ENCODE data around the gene MAGI1.

The MAGI1 gene

GRCh38 chr3:65537109-65537508, 501.6 kb downstream of the MAGI1 start:
- H3K27me3 ChIP-seq (ENCODE audit: insufficient read depth, low read length, poor library complexity) = no peaks in the 10 kb centered on the region
- H3K27ac ChIP-seq (ENCODE audit: low read depth, low read length) = no peak overlapping the region
- no peak overlapping the region for H3K9ac ChIP-seq (ENCODE audit: low read length)
- H3K4me2 ChIP-seq (ENCODE audit: low read length) = no peak overlapping the region
- no peaks in the 10 kb centered on the region for H3K4me1 ChIP-seq (ENCODE audit: control insufficient read depth, low read depth, low read length)
- peaks cover 3% of the 10 kb centered on the region for H3K79me1 ChIP-seq (ENCODE audit: low read length)
- no peak overlapping the region for H3K4me3 ChIP-seq (ENCODE audit: low read length)
- H2AK5ac ChIP-seq (ENCODE audit: low read length) = no peak overlapping the region
- H3K23ac ChIP-seq (ENCODE audit: low read length) = no peak overlapping the region
- H2BK5ac ChIP-seq (ENCODE audit: low read length) = no peak overlapping the region
- no peak overlapping the region for H4K5ac ChIP-seq (ENCODE audit: low read length)
- H2BK120ac ChIP-seq (ENCODE audit: low read depth, low read length) = no peak overlapping the region
- H3K4ac ChIP-seq (ENCODE audit: low read depth, low read length) = no peak overlapping the region
- no peak overlapping the region for H4K8ac ChIP-seq (ENCODE audit: low read depth, low read length)
- WGBS (ENCODE audit: extremely low coverage, insufficient coverage, low lambda C conversion rate) = no CpG with 5 or more reads among the region's 3 CpGs
- no peaks in the 10 kb centered on the region for H3K36me3 ChIP-seq (ENCODE audit: control insufficient read depth, insufficient read depth, low read length)
- H3K56ac ChIP-seq (ENCODE audit: low read length) = no peak overlapping the region
- no peak overlapping the region for H3K18ac ChIP-seq (ENCODE audit: low read length)
- H3K79me2 ChIP-seq (ENCODE audit: control insufficient read depth, insufficient read depth, low read length) = peaks cover 8% of the 10 kb centered on the region
- no peak for DNase-seq
- no peak overlapping the region for H2BK15ac ChIP-seq (replicated peaks; ENCODE audit: low read depth)

- Histone ChIP-seq H3K4ac (ENCODE audit: low read depth, low read length) (no peak overlapping the region), H3K4me1 (ENCODE audit: control insufficient read depth, low read depth, low read length) (no peaks in the 10 kb centered on the region), H2BK120ac (ENCODE audit: low read depth, low read length) (no peak overlapping the region), H3K4me2 (ENCODE audit: low read length) (no peak overlapping the region), H3K4me3 (ENCODE audit: low read length) (no peak overlapping the region), H3K23ac (ENCODE audit: low read length) (no peak overlapping the region), H3K36me3 (ENCODE audit: control insufficient read depth, insufficient read depth, low read length) (no peaks in the 10 kb centered on the region), H2BK15ac (replicated peaks; ENCODE audit: low read depth) (no peak overlapping the region), H4K8ac (ENCODE audit: low read depth, low read length) (no peak overlapping the region), H3K79me2 (ENCODE audit: control insufficient read depth, insufficient read depth, low read length) (peaks cover 8% of the 10 kb centered on the region), H4K5ac (ENCODE audit: low read length) (no peak overlapping the region), H3K56ac (ENCODE audit: low read length) (no peak overlapping the region), H3K9ac (ENCODE audit: low read length) (no peak overlapping the region), H3K18ac (ENCODE audit: low read length) (no peak overlapping the region), H2AK5ac (ENCODE audit: low read length) (no peak overlapping the region), H3K27ac (ENCODE audit: low read depth, low read length) (no peak overlapping the region), H3K27me3 (ENCODE audit: insufficient read depth, low read length, poor library complexity) (no peaks in the 10 kb centered on the region), H3K79me1 (ENCODE audit: low read length) (peaks cover 3% of the 10 kb centered on the region), H2BK5ac (ENCODE audit: low read length) (no peak overlapping the region)
- no peak for DNase-seq
- no CpG with 5 or more reads among the region's 2 CpGs for WGBS (ENCODE audit: extremely low coverage, insufficient coverage, low lambda C conversion rate)
Observed at GRCh38 chr3:65535260-65535659, 503.5 kb downstream of the MAGI1 start.

- no peak overlapping the region for H3K56ac ChIP-seq (ENCODE audit: low read length)
- no peak overlapping the region for H3K23ac ChIP-seq (ENCODE audit: low read length)
- H2BK120ac ChIP-seq (ENCODE audit: low read depth, low read length) = no peak overlapping the region
- no CpG with 5 or more reads among the region's 3 CpGs for WGBS (ENCODE audit: extremely low coverage, insufficient coverage, low lambda C conversion rate)
- H3K36me3 ChIP-seq (ENCODE audit: control insufficient read depth, insufficient read depth, low read length) = no peaks in the 10 kb centered on the region
- no peak overlapping the region for H2AK5ac ChIP-seq (ENCODE audit: low read length)
- H3K4me3 ChIP-seq (ENCODE audit: low read length) = no peak overlapping the region
- H3K9ac ChIP-seq (ENCODE audit: low read length) = no peak overlapping the region
- H2BK15ac ChIP-seq (replicated peaks; ENCODE audit: low read depth) = no peak overlapping the region
- no peaks in the 10 kb centered on the region for H3K4me1 ChIP-seq (ENCODE audit: control insufficient read depth, low read depth, low read length)
- no peaks in the 10 kb centered on the region for H3K27me3 ChIP-seq (ENCODE audit: insufficient read depth, low read length, poor library complexity)
- H3K4ac ChIP-seq (ENCODE audit: low read depth, low read length) = no peak overlapping the region
- no peak overlapping the region for H3K4me2 ChIP-seq (ENCODE audit: low read length)
- no peak overlapping the region for H3K27ac ChIP-seq (ENCODE audit: low read depth, low read length)
- no peak for DNase-seq
- H3K18ac ChIP-seq (ENCODE audit: low read length) = no peak overlapping the region
- peaks cover 8% of the 10 kb centered on the region for H3K79me2 ChIP-seq (ENCODE audit: control insufficient read depth, insufficient read depth, low read length)
- H4K5ac ChIP-seq (ENCODE audit: low read length) = no peak overlapping the region
- H2BK5ac ChIP-seq (ENCODE audit: low read length) = no peak overlapping the region
- peaks cover 3% of the 10 kb centered on the region for H3K79me1 ChIP-seq (ENCODE audit: low read length)
- H4K8ac ChIP-seq (ENCODE audit: low read depth, low read length) = no peak overlapping the region
Observed at GRCh38 chr3:65534805-65535204, 503.9 kb downstream of the MAGI1 start.

GRCh38 chr3:65532749-65533148, 506.0 kb downstream of the MAGI1 start:
- H3K4me3 ChIP-seq (ENCODE audit: low read length) = no peak overlapping the region
- no peak overlapping the region for H3K4ac ChIP-seq (ENCODE audit: low read depth, low read length)
- no peak overlapping the region for H3K23ac ChIP-seq (ENCODE audit: low read length)
- H3K79me2 ChIP-seq (ENCODE audit: control insufficient read depth, insufficient read depth, low read length) = no peaks in the 10 kb centered on the region
- no peak overlapping the region for H2BK5ac ChIP-seq (ENCODE audit: low read length)
- no peak overlapping the region for H3K18ac ChIP-seq (ENCODE audit: low read length)
- no CpG with 5 or more reads among the region's 6 CpGs for WGBS (ENCODE audit: extremely low coverage, insufficient coverage, low lambda C conversion rate)
- DNase-seq = no peak
- H3K4me1 ChIP-seq (ENCODE audit: control insufficient read depth, low read depth, low read length) = no peaks in the 10 kb centered on the region
- no peak overlapping the region for H3K9ac ChIP-seq (ENCODE audit: low read length)
- no peak overlapping the region for H3K4me2 ChIP-seq (ENCODE audit: low read length)
- no peak overlapping the region for H4K5ac ChIP-seq (ENCODE audit: low read length)
- no peaks in the 10 kb centered on the region for H3K79me1 ChIP-seq (ENCODE audit: low read length)
- no peak overlapping the region for H3K56ac ChIP-seq (ENCODE audit: low read length)
- H3K27ac ChIP-seq (ENCODE audit: low read depth, low read length) = no peak overlapping the region
- H2BK15ac ChIP-seq (replicated peaks; ENCODE audit: low read depth) = no peak overlapping the region
- no peaks in the 10 kb centered on the region for H3K27me3 ChIP-seq (ENCODE audit: insufficient read depth, low read length, poor library complexity)
- H2AK5ac ChIP-seq (ENCODE audit: low read length) = no peak overlapping the region
- H3K36me3 ChIP-seq (ENCODE audit: control insufficient read depth, insufficient read depth, low read length) = no peaks in the 10 kb centered on the region
- H4K8ac ChIP-seq (ENCODE audit: low read depth, low read length) = no peak overlapping the region
- no peak overlapping the region for H2BK120ac ChIP-seq (ENCODE audit: low read depth, low read length)

- no peak overlapping the region for H3K27ac ChIP-seq (ENCODE audit: low read depth, low read length)
Observed at GRCh38 chr3:65532215-65532614, 506.5 kb downstream of the MAGI1 start.

GRCh38 chr3:65531499-65531898, 507.2 kb downstream of the MAGI1 start:
- no peak overlapping the region for H3K56ac ChIP-seq (ENCODE audit: low read length)
- no peak overlapping the region for H2BK5ac ChIP-seq (ENCODE audit: low read length)
- H4K5ac ChIP-seq (ENCODE audit: low read length) = no peak overlapping the region
- no peak overlapping the region for H3K4ac ChIP-seq (ENCODE audit: low read depth, low read length)
- DNase-seq = no peak
- no peaks in the 10 kb centered on the region for H3K79me1 ChIP-seq (ENCODE audit: low read length)
- no peak overlapping the region for H3K27ac ChIP-seq (ENCODE audit: low read depth, low read length)
- no peak overlapping the region for H2BK15ac ChIP-seq (replicated peaks; ENCODE audit: low read depth)
- no peak overlapping the region for H3K4me3 ChIP-seq (ENCODE audit: low read length)
- H4K8ac ChIP-seq (ENCODE audit: low read depth, low read length) = no peak overlapping the region
- no peak overlapping the region for H3K18ac ChIP-seq (ENCODE audit: low read length)
- H3K4me1 ChIP-seq (ENCODE audit: control insufficient read depth, low read depth, low read length) = no peaks in the 10 kb centered on the region
- WGBS (ENCODE audit: extremely low coverage, insufficient coverage, low lambda C conversion rate) = no CpG with 5 or more reads among the region's 1 CpG
- no peak overlapping the region for H3K9ac ChIP-seq (ENCODE audit: low read length)
- H3K27me3 ChIP-seq (ENCODE audit: insufficient read depth, low read length, poor library complexity) = no peaks in the 10 kb centered on the region
- H2BK120ac ChIP-seq (ENCODE audit: low read depth, low read length) = no peak overlapping the region
- H3K79me2 ChIP-seq (ENCODE audit: control insufficient read depth, insufficient read depth, low read length) = no peaks in the 10 kb centered on the region
- H3K23ac ChIP-seq (ENCODE audit: low read length) = no peak overlapping the region
- H2AK5ac ChIP-seq (ENCODE audit: low read length) = no peak overlapping the region
- no peaks in the 10 kb centered on the region for H3K36me3 ChIP-seq (ENCODE audit: control insufficient read depth, insufficient read depth, low read length)
- no peak overlapping the region for H3K4me2 ChIP-seq (ENCODE audit: low read length)

More at GRCh38 chr3:65532215-65532614, 506.5 kb downstream of the MAGI1 start:
- no peak overlapping the region for H3K4me3 ChIP-seq (ENCODE audit: low read length)
- no peaks in the 10 kb centered on the region for H3K36me3 ChIP-seq (ENCODE audit: control insufficient read depth, insufficient read depth, low read length)
- no peak overlapping the region for H2BK15ac ChIP-seq (replicated peaks; ENCODE audit: low read depth)
- no peak overlapping the region for H4K5ac ChIP-seq (ENCODE audit: low read length)
- H3K4ac ChIP-seq (ENCODE audit: low read depth, low read length) = no peak overlapping the region
- H3K56ac ChIP-seq (ENCODE audit: low read length) = no peak overlapping the region
- no peak overlapping the region for H2BK120ac ChIP-seq (ENCODE audit: low read depth, low read length)
- H4K8ac ChIP-seq (ENCODE audit: low read depth, low read length) = no peak overlapping the region
- no peaks in the 10 kb centered on the region for H3K27me3 ChIP-seq (ENCODE audit: insufficient read depth, low read length, poor library complexity)
- H3K4me2 ChIP-seq (ENCODE audit: low read length) = no peak overlapping the region
- no peak overlapping the region for H3K23ac ChIP-seq (ENCODE audit: low read length)
- H2AK5ac ChIP-seq (ENCODE audit: low read length) = no peak overlapping the region
- no peaks in the 10 kb centered on the region for H3K79me1 ChIP-seq (ENCODE audit: low read length)
- H3K18ac ChIP-seq (ENCODE audit: low read length) = no peak overlapping the region
- WGBS (ENCODE audit: extremely low coverage, insufficient coverage, low lambda C conversion rate) = no CpG with 5 or more reads among the region's 4 CpGs
- H3K4me1 ChIP-seq (ENCODE audit: control insufficient read depth, low read depth, low read length) = no peaks in the 10 kb centered on the region
- no peaks in the 10 kb centered on the region for H3K79me2 ChIP-seq (ENCODE audit: control insufficient read depth, insufficient read depth, low read length)
- H3K9ac ChIP-seq (ENCODE audit: low read length) = no peak overlapping the region
- no peak overlapping the region for H2BK5ac ChIP-seq (ENCODE audit: low read length)
- no peak for DNase-seq

All from mesendoderm (in vitro differentiated cells).